Panc1 (cell line): ENCODE data around the gene C12orf43. TPM values are rescaled to one million over a fixed set of nuclear protein-coding genes. Genes with fewer than 3 reads are reported as not detected.
"Not testable (repeated sequence)": the region's sequence is repeated elsewhere in the genome, so short reads cannot be mapped to it uniquely, and the experiment has no call there.

Source experiments
- ATAC-seq: fragments of 200-7000 bp; cut with Tn5 transposase; 2 replicates; pipeline ENCODE4 v1.9.1; 2020; ENCODE audit warnings: mild to moderate bottlenecking, moderate library complexity
- BruUV-seq: library from RNA; stranded (reverse); fragments of 400-500 nt; replicated peaks from 2 replicates; lab custom pipeline; 2021; lab: Mats Ljungman, UMichigan
- CTCF ChIA-PET: fragments of 300-600 bp; sonication (Branson Sonifier 250); formaldehyde crosslinking; loops from one replicate; lab custom pipeline; 2022; ENCODE audit warnings: antibody characterized with exemption; lab: Charles Lee
- POLR2A ChIA-PET: fragments of 300-600 bp; sonication (Branson Sonifier 250); formaldehyde crosslinking; loops from one replicate; lab custom pipeline; 2022; ENCODE audit warnings: antibody characterized with exemption; lab: Charles Lee
- DNase-seq: peaks from one replicate; pipeline ENCODE4 v3.0.0-alpha.2; 2010; ENCODE audit warnings: low read depth, low spot score
- H3K27ac ChIP-seq: 2 replicates; pipeline ENCODE4 v1.5.1; 2011; ENCODE audit warnings: mild to moderate bottlenecking, low read length, inconsistent platforms
- H3K27me3 ChIP-seq: fragments of 200-500 bp; sonication (Bioruptor generic); 2 replicates; pipeline ENCODE4 v1.6.0; 2014; ENCODE audit warnings: low read length, inconsistent platforms; ENCODE audit not compliant: control insufficient read depth, insufficient read depth
- H3K36me3 ChIP-seq: fragments of 200-500 bp; sonication (Bioruptor generic); 2 replicates; pipeline ENCODE4 v1.5.1; 2014; ENCODE audit warnings: inconsistent platforms, mild to moderate bottlenecking, low read length, moderate library complexity; ENCODE audit not compliant: control insufficient read depth, insufficient read depth
- H3K4me1 ChIP-seq: 2 replicates; pipeline ENCODE4 v1.5.1; 2011; ENCODE audit warnings: inconsistent platforms, mild to moderate bottlenecking, low read length, moderate library complexity; ENCODE audit not compliant: control insufficient read depth, insufficient read depth
- H3K4me3 ChIP-seq, 2 experiments: 2 replicates each; pipeline ENCODE4 v1.5.1; 2011 to 2012; ENCODE audit warnings: low read depth in 2 of 2, low read length in 2 of 2, mild to moderate bottlenecking in 2 of 2, inconsistent platforms in 1 of 2, moderate library complexity in 1 of 2
- H3K9me3 ChIP-seq: fragments of 200-500 bp; sonication (Bioruptor generic); 2 replicates; pipeline ENCODE4 v1.5.1; 2014; ENCODE audit warnings: low read depth, mild to moderate bottlenecking, inconsistent platforms, low read length, moderate library complexity; ENCODE audit not compliant: control insufficient read depth, insufficient read depth
- CTCF ChIP-seq: fragments of 450-650 bp; IDR thresholded peaks from 2 replicates; pipeline ENCODE4 v1.5.1; 2017; ENCODE audit warnings: mild to moderate bottlenecking
- POLR2AphosphoS5 ChIP-seq: IDR thresholded peaks from 2 replicates; pipeline ENCODE4 v1.6.1; 2012; ENCODE audit warnings: mild to moderate bottlenecking, low read depth, low read length, moderate library complexity
- REST ChIP-seq, 2 experiments: IDR thresholded peaks; 2 replicates each; pipeline ENCODE4 v1.6.1; 2011 to 2012; ENCODE audit warnings: low read depth in 2 of 2, control low read depth in 1 of 2, low read length in 1 of 2, mild to moderate bottlenecking in 1 of 2, moderate library complexity in 1 of 2; ENCODE audit not compliant: insufficient read depth in 1 of 2
- SIN3A ChIP-seq: IDR thresholded peaks from 2 replicates; pipeline ENCODE4 v1.6.1; 2012; ENCODE audit warnings: low read depth, mild to moderate bottlenecking, low read length, moderate library complexity, borderline replicate concordance; ENCODE audit not compliant: insufficient read depth
- TCF7L2 ChIP-seq: IDR thresholded peaks from 2 replicates; pipeline ENCODE4 v1.6.1; 2011; ENCODE audit warnings: mild to moderate bottlenecking, low read depth, low read length, inconsistent platforms
- in situ Hi-C: cut with HindIII; loops from 2 replicates; pipeline ENCODE4 v1.10.0; 2016; ENCODE audit warnings: low sequenced_read_pairs, low pct_unique_long_range_greater_than_20kb
- intact Hi-C: fragments of 100-400 bp; cut with micrococcal nuclease; formaldehyde crosslinking; loops from one replicate; pipeline ENCODE4 v1.10.0; 2022; ENCODE audit not compliant: unreplicated experiment
- total RNA-seq: library from RNA; stranded (reverse); gene quantifications from one replicate; pipeline ENCODE4 v1.2.1, GENCODE V29; 2021; ENCODE audit not compliant: unreplicated experiment

Gene C12orf43
- total RNA-seq, 1 experiment from 2014 or later: 20.7 TPM

GRCh38 chr12:121048442-121048841, 32.2 kb upstream of the C12orf43 start:
- intact Hi-C loops: no loop called here
- TF ChIP-seq POLR2AphosphoS5 (no peak), SIN3A (no peak), CTCF (no peak), TCF7L2 (no peak), REST (IDR thresholded peaks at IDR 0.05; ENCODE audit: insufficient read depth in 1 of 2, low read depth in 2 of 2, low read length in 1 of 2) (no peak)
- CTCF ChIA-PET: no interaction called here
- POLR2A ChIA-PET: interaction anchor here (0.6 kb wide), 1 partner anchor 505 kb away, joined by 4 read pairs; no protein-coding TSS in a partner anchor
- in situ Hi-C loops: no loop called here
- DNase-seq: no peak
- H3K27me3 ChIP-seq: no peaks in the 10 kb centered on the region; the same call in 1 of the 2 replicates
- ATAC-seq: no peak
- BruUV-seq: no TSS peak
- no peak overlapping the region for H3K4me3 ChIP-seq
- H3K9me3 ChIP-seq: no peaks in the 10 kb centered on the region
- H3K27ac ChIP-seq: no peak overlapping the region
- H3K4me1 ChIP-seq: no peaks in the 10 kb centered on the region
- no peaks in the 10 kb centered on the region for H3K36me3 ChIP-seq

GRCh38 chr12:121047400-121047799, 31.1 kb upstream of the C12orf43 start:
- H3K27me3 ChIP-seq, ATAC-seq, H3K4me3 ChIP-seq, CTCF ChIA-PET, H3K36me3 ChIP-seq, in situ Hi-C loops, BruUV-seq, H3K9me3 ChIP-seq, H3K27ac ChIP-seq, H3K4me1 ChIP-seq, POLR2A ChIA-PET, DNase-seq, intact Hi-C loops: not testable (repeated sequence)

GRCh38 chr12:121043067-121043466, 26.8 kb upstream of the C12orf43 start:
- intact Hi-C loops: no loop called here
- no peaks in the 10 kb centered on the region for H3K4me1 ChIP-seq
- ChIA-PET CTCF (no interaction called here), POLR2A (no interaction called here)
- no peaks in the 10 kb centered on the region for H3K36me3 ChIP-seq
- H3K4me3 ChIP-seq: no peak overlapping the region
- ATAC-seq (no peak), DNase-seq (no peak)
- no peak for TF ChIP-seq POLR2AphosphoS5
- TF ChIP-seq SIN3A: no peak
- no peak for TF ChIP-seq CTCF
- TF ChIP-seq REST (IDR thresholded peaks at IDR 0.05; ENCODE audit: insufficient read depth in 1 of 2, low read depth in 2 of 2, low read length in 1 of 2): no peak
- TF ChIP-seq TCF7L2: no peak
- in situ Hi-C loops: no loop called here
- H3K9me3 ChIP-seq: no peaks in the 10 kb centered on the region
- BruUV-seq: no TSS peak
- peaks cover 2% of the 10 kb centered on the region; the same call in 1 of the 2 replicates for H3K27me3 ChIP-seq
- no peak overlapping the region for H3K27ac ChIP-seq
